GM19463 (cell line): ENCODE measurements around the gene PTBP3.

Source experiments
- ATAC-seq: cut with Tn5 transposase; IDR thresholded peaks from one replicate; pipeline ENCODE4 v1.9.1; 2021; ENCODE audit warnings: mild to moderate bottlenecking, moderate library complexity; ENCODE audit not compliant: unreplicated experiment

Gene PTBP3

GRCh38 chr9:112173489-112174221 is 159.8 kb downstream of the PTBP3 start:
- no peak for ATAC-seq

GRCh38 chr9:112170968-112171367 is 162.5 kb downstream of the PTBP3 start:
- no peak for ATAC-seq

GRCh38 chr9:112170235-112170634 is 163.2 kb downstream of the PTBP3 start:
- ATAC-seq, result no peak

GRCh38 chr9:112169368-112169767 is 164.1 kb downstream of the PTBP3 start:
- ATAC-seq, result no peak

GRCh38 chr9:112168197-112168596 is 165.2 kb downstream of the PTBP3 start:
- ATAC-seq, result no peak
